LNCaP clone FGC (cell line): ENCODE results near the gene GPR179.

Experiments used
- DNase-seq: peaks from one replicate; pipeline ENCODE4 v3.0.0-alpha.2; 2011; ENCODE audit warnings: low read depth
- H3K4me3 ChIP-seq: 2 replicates; pipeline ENCODE4 v1.5.1; 2011; ENCODE audit warnings: mild to moderate bottlenecking, low read depth, low read length, control low read depth
- CTCF ChIP-seq: IDR thresholded peaks from 2 replicates; pipeline ENCODE4 v1.5.1; 2012; ENCODE audit warnings: mild to moderate bottlenecking; ENCODE audit not compliant: control insufficient read depth, insufficient read depth; ENCODE audit errors: extremely low read depth

GPR179 gene, protein sequence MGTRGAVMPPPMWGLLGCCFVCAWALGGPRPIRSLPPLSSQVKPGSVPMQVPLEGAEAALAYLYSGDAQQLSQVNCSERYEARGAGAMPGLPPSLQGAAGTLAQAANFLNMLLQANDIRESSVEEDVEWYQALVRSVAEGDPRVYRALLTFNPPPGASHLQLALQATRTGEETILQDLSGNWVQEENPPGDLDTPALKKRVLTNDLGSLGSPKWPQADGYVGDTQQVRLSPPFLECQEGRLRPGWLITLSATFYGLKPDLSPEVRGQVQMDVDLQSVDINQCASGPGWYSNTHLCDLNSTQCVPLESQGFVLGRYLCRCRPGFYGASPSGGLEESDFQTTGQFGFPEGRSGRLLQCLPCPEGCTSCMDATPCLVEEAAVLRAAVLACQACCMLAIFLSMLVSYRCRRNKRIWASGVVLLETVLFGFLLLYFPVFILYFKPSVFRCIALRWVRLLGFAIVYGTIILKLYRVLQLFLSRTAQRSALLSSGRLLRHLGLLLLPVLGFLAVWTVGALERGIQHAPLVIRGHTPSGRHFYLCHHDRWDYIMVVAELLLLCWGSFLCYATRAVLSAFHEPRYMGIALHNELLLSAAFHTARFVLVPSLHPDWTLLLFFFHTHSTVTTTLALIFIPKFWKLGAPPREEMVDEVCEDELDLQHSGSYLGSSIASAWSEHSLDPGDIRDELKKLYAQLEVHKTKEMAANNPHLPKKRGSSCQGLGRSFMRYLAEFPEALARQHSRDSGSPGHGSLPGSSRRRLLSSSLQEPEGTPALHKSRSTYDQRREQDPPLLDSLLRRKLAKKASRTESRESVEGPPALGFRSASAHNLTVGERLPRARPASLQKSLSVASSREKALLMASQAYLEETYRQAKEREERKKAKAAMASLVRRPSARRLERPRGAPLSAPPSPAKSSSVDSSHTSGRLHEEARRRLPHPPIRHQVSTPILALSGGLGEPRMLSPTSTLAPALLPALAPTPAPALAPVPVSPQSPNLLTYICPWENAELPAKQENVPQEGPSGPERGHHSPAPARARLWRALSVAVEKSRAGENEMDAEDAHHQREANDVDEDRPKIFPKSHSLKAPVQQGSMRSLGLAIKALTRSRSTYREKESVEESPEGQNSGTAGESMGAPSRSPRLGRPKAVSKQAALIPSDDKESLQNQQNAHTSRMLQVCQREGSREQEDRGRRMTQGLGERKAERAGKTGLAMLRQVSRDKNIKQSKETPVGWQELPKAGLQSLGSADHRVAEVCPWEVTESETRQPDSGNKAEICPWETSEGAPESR (N-terminal part only)

DNA sequence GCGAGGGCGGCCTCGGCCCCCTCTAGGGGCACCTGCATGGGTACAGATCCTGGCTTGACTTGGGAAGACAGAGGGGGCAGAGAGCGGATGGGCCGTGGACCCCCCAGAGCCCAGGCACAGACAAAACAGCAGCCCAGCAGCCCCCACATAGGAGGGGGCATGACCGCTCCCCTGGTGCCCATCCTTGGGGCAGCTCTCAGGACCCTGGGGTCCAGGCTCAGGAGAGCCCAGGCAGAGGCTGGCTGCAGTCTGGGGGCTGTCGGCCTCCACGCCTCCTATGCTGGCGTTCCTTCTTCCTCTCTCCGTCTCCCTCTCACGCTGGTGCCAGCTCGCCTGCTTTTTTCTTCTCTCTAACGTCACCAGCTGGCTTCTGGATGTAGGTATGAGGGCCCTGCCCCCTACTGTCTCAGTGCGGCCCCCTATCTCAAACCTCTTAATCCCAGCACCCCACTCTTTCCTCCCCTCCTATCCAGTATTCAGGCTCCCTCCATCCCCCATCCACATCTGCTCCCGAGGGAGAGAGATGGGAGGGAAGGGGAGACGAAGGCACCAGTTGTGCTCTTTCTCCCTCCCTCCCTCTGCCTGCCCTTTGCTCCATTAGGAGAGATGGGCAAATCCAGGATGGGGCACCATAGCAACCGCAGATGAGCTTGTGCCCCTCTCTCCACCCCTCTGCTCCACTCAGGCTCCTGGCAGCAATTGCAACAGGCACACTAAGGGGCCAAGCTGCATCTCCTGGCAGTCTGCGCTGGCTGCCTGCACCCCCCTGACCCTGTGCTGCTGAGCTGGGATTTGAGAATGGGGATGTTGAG is at the start of gene GPR179:
Gene GPR179 (minus strand): TSS at position 349 of the 812 bp plus-strand sequence. CDS start 167 bp downstream, at position 182.
- H3K4me3 ChIP-seq: no peak within 1 kb of the TSS
- DNase-seq: no peak
- TF ChIP-seq CTCF: no peak

- no peak overlapping the region for H3K4me3 ChIP-seq
- no peak for TF ChIP-seq CTCF
- DNase-seq: no peak
These were observed 35.7 kb upstream of the GPR179 start for GRCh38 chr17:38379448-38379847.

GRCh38 chr17:38369124-38369886 is 25.5 kb upstream of the GPR179 start:
- H3K4me3 ChIP-seq: no peak overlapping the region

GRCh38 chr17:38364741-38365140 is 21.0 kb upstream of the GPR179 start:
- no peak for DNase-seq
- TF ChIP-seq CTCF: no peak
- no peak overlapping the region for H3K4me3 ChIP-seq

More at GRCh38 chr17:38369124-38369886, 25.5 kb upstream of the GPR179 start:
- DNase-seq: no peak
- TF ChIP-seq CTCF: no peak

DNA sequence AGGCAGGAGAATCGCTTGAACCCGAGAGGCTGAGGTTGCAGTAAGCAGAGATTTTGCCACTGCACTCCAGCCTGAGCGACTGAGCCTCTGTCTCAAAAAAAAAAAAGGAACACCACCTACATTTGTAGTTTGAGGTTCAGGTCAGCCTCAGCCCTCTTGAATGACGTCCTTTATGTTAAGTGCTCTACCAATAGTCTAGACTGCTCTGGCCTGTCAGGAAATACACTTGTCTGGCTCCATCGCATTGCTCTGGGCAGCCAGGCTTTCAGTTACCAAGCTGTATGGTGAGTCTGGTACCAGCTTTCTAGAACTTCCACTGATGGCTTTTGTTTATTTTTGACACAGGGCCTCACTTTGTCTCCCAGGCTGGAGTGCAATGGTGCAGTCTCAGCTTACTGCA is 19.3 kb upstream of the GPR179 start:
- no peak for DNase-seq
- no peak for TF ChIP-seq CTCF
- no peak overlapping the region for H3K4me3 ChIP-seq
